Activated naive CD8-positive, alpha-beta T cell treated with anti-CD3 and anti-CD28 coated beads, Interleukin-2, amount 50 U/mL, for 16 hours (primary cell): ENCODE measurements around the gene FAM53A.

Experiments
- DNase-seq: peaks from one replicate; pipeline ENCODE4 v3.0.0-alpha.2; 2020; ENCODE audit warnings: low read depth, low spot score

The FAM53A gene

DNA sequence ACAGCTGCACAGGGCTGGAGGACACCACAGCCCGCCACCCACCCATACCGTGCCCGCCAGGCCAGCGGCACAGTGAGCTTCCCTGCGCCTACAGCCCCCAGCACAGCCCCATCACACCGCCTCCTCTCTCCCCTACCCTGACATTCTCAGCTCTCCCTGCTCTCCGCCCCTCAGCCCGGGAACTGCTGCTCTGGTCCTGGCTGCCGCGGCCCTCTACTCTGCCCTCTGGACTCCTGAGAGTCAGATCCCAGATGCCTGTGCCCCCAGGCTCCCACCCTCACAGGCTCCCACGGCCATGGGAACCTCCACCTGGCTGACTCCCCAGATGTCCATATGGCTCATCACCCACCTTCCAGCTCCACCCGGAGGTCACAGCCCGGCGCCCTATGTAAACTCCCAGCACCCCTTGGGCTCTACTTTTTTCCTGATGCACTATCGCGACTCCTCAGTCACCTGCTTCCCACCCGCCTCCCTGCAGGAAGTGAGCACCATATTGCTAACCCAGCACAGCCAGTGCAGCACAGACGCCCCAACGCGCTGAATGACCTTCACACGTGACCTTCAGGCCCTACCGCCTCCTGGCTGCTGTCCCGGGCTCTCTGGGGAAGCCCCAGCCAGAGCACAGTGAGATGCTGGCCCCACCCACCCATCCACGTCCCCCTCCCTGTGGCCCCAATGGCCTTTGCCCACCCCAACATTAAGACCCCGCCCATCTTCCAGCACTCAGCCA lies 23.0 kb downstream of the FAM53A start:
- no peak for DNase-seq

DNA sequence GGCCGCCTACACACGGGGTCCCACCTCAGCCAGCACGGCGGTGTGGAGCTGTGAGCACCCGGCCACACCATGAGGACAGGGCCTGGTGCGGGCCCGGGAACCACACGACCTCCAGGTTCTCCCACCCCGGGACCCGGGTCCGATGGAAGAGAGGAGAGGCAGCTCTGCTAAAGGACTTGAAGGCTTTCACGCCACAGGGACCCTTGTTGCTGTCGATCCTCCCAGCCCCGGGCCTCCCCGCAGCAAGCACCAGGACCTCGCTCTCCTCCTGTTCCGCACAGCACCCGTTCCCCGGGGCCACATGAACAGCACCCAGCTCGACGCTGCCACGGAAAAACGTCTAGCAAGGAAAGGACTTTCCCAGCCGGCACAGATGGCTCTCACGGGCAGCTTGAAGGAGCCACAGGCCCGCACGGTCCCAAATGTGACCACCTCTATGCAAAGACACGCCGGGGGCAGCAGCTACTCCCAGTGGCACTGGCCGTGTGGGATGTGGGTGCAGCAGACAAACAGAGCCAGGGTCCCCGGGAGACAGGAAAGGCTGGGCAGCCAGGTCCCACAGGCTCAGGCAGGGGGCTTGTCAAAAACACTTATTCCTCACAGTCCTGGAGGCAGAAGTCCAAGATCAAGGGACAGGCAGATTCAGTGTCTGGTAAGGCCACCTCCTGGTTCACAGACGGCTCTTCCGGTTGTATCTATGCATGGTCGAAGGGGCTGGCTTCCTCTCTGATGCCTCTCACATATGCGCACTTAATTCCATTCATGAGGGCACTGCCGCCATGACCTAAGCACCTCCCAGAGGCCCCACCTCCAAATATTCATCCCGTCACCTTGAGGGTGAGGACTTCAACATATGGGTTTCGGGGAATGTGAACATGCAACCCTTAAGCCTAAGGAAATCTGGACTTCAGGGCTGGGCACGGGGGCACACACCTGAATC lies 24.7 kb downstream of the FAM53A start:
- DNase-seq, result no peak

- DNase-seq, result no peak
Measured at GRCh38 chr4:1658581-1658980, 25.5 kb downstream of the FAM53A start.

DNA sequence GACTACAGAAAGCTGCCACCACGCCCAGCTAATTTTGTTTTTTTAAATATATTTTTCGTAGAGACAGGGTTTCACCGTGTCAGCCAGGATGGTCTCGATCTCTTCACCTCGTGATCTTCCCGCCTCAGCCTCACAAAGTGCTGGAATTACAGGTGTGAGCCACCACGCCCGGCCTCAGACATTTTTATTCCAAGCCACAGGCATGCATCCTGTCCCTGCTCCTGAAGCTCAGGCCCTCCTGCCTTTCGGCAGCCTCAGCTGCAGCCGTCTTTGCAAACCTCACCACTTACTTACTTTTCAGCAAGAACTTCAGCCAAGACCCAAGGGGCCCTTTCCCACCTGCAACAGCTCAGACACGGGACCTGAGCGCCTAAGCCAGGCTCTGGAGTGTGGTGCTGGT lies 26.0 kb downstream of the FAM53A start:
- DNase-seq, result no peak

GRCh38 chr4:1656986-1657385 lies 27.1 kb downstream of the FAM53A start:
- no peak for DNase-seq

DNA sequence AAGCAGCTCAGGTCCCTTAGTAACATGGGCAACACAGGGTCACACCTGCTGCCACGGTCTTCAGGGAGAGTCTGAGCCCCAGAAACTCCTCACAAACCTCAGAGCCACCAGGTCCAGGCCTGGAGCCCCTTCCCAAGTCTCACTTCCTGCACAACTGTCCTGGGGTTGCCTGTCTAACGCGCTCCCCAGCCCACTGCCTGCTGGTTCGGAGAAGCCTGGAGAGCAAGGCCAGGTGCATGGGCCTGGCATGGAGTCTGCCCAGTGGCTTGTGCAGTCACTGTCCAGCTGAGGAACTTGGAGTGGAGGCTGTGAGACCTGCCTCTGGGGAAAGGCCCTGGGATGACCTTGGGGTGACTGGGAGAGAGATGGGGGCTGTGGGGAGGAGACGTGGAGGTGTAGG lies 28.0 kb downstream of the FAM53A start:
- DNase-seq, result no peak

GRCh38 chr4:1655676-1656075 lies 28.4 kb downstream of the FAM53A start:
- DNase-seq, result no peak

GRCh38 chr4:1655081-1655480 lies 29.0 kb downstream of the FAM53A start:
- DNase-seq, result no peak

- DNase-seq, result no peak
Measured at GRCh38 chr4:1654216-1654955, 29.7 kb downstream of the FAM53A start.

DNA sequence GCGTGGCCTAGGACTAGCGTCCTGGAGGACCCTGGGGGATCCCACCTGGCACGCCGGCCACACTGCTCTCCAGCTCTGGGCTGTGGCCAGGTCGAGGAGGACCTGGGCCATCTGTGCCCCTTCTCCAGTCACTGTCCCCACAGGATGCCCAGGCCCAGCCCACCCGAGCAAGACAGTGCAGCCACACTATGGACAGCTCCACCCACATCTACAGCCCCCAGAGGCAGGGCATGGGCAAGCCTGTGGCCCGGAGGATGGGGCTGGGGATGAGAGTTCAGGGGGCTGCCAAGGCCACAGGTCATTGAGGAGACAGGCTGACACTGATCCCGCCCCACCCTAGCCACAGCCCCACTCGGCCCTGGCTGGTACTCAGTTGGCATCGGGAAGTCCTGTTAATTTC lies 30.3 kb downstream of the FAM53A start:
- DNase-seq, result no peak

DNA sequence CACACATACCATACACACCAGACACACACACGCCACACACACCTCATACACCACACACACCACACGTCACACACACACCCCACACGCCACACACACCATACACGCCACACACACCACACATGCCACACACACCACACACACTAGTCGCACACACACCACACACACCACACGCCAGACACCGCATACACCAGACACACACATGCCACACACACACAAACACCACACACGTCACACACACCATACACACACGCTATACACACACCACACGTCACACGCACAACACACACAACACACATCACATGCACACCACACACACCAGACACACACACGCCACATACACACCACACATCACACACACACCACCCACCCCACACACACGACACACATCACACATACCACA lies 32.0 kb downstream of the FAM53A start:
- DNase-seq, result no peak

DNA sequence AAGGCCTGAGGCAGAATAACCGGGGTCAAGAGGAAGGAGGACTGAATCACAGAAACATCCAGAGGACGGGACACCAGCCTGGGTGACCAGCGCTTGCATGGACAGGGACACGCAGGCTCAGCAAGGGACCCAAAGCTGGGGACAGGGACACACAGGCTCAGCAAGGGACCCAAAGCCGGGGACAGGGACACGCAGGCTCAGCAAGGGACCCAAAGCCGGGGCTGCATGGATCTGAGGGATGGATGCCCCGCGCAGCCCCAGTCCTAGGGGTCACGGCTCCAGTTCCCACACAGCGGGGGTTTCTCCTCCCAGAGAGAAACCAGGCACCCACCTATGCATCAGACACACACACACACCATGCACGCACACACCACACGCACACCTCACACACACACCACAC lies 32.5 kb downstream of the FAM53A start:
- no peak for DNase-seq

DNA sequence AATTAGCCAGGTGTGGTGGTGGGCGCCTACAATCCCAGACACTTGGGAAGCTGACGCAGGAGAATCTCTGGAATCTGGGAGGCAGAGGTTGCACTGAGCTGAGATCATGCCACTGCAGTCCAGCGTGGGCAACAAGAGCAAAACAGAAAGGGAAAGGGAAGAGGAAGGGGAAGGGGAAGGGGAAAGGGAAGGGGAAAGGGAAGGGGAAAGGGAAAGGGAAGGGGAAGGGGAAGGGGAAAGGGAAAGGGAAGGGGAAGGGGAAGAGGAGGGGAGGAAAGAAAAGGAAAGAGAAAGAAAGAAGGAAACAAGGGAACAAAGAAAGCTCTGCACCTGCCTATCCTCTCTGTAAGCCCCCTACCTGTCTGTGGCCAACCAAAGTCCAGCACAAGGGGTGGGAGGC lies 35.2 kb downstream of the FAM53A start:
- no peak for DNase-seq

DNA sequence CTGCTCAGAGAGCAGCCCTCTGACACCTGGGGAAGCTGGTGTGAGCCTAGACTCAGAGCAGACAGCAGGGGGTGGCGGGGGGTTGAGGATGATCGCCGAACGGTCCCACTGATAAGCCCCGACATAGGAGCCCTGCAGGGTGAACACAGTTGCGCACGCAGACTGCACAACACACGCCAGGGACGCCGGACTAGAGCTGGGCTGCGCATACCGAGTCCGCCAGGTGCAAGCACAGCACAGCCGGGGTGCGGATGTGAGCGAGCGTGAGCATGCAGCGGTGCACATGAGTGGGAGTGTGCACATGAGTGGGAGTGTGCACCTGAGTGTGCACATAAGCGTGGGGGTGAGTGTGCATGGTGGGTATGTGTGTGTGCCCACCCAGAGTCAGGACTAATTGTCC lies 36.7 kb downstream of the FAM53A start:
- no peak for DNase-seq

DNA sequence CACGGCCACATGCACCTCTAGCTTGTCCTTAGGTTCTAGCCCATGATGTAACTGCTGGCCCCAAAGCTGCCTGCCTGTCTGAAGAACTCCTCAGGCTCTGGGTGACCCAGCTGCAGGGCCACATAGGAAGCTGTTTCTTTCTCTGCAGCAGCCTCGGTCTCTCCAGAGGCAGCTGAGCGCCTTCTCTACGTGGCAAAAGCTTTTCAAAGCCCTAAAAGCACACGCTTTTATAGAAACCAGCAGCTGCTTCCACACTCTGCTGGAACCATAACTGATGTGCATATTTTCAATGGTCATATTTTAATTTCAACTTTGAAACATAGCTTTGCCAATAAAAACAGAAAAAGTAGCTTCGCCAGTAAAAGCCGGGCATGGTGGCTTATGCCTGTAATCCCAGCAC lies 37.4 kb downstream of the FAM53A start:
- DNase-seq, result no peak

GRCh38 chr4:1644891-1645657 lies 39.0 kb downstream of the FAM53A start:
- no peak for DNase-seq

- DNase-seq, result no peak
Measured at GRCh38 chr4:1643971-1644735, 40.0 kb downstream of the FAM53A start.

- DNase-seq, result no peak
Measured at GRCh38 chr4:1642196-1642951, 41.7 kb downstream of the FAM53A start.

DNA sequence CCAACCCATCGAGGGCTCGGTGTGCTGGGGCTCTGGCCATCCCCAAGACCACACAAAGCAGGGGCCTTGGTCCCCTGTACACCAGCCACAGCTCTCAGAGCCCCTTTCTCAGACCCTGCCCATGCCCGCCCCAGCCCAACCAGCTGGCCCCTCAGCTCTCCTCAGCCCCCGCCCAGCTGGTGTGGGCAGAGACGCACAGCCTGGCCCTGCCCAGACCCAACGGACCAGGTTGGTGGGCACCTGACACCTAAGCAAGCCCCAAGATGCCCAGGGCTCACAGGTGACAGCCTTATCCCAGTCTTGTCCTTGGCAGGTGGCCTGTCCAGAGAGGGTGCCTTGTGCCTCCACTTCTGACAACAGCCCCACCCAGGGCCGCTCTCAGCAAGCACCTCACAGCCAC lies 42.4 kb downstream of the FAM53A start:
- DNase-seq, result no peak
